Pancreas (tissue), 10 donors: Measurements from ENCODE around the gene SCYGR1. TPM values are rescaled to one million over a fixed set of nuclear protein-coding genes. Genes with fewer than 3 reads are reported as not detected.

Experiments used
- ATAC-seq, 4 donors: fragments of 200-7000 bp; cut with Tn5 transposase; one replicate each; pipeline versions ENCODE4 v1.8.0 to v1.9.1; 2020; ENCODE audit warnings: mild to moderate bottlenecking in 4 of 4, moderate library complexity in 4 of 4
- DNase-seq, 6 donors: peaks; one replicate each; pipeline ENCODE4 v3.0.0-alpha.2; 2020
- FAIRE-seq: peaks from 2 replicates; lab custom pipeline; 2012; peaks lifted over from hg19 to GRCh38; lab: Jason Lieb, UNC
- H3K27ac ChIP-seq, 4 donors: fragments of 200-600 bp; sonication (generic); 1 replicate in 3 of 4; 2 replicates in 1 of 4; pipeline versions ENCODE4 v1.5.0 to v1.8.0; 2020
- H3K27me3 ChIP-seq, 4 donors: fragments of 200-600 bp; one replicate each; pipeline ENCODE4 v1.8.0; 2021
- H3K36me3 ChIP-seq, 3 donors: fragments of 200-600 bp; sonication (generic) in 1 of 3; one replicate each; pipeline versions ENCODE4 v1.5.0 to v1.8.0; 2020 to 2021
- H3K4me1 ChIP-seq, 3 donors: fragments of 200-600 bp; one replicate each; pipeline ENCODE4 v1.8.0; 2021
- H3K4me3 ChIP-seq, 4 donors: fragments of 200-600 bp; sonication (generic) in 2 of 4; one replicate each; pipeline versions ENCODE4 v1.5.0 to v1.8.0; 2020 to 2021
- H3K9me3 ChIP-seq, 4 donors: fragments of 200-600 bp; one replicate each; pipeline ENCODE4 v1.8.0; 2021
- CTCF ChIP-seq, 4 donors: fragments of 200-600 bp; sonication (generic) in 3 of 4; IDR thresholded peaks; one replicate each; pipeline versions ENCODE4 v1.5.0 to v1.8.0; 2021; ENCODE audit warnings: antibody characterized with exemption in 4 of 4
- WGBS, 2 donors: extraction: QIAGEN DNeasy Blood & Tissue Kit; methylation state at CpG; one replicate each; pipeline ENCODE4 v1.1.7; 2013; 5-methylcytosine and 5-hydroxymethylcytosine counted together
- intact Hi-C, 3 donors: fragments of 100-400 bp; cut with DNase I; formaldehyde crosslinking; loops; one replicate each; pipeline versions ENCODE4 v1.11.1 to v1.14.2; 2022
- polyA plus RNA-seq, 2 donors: library from polyadenylated mRNA; stranded (reverse); fragments of 200-250 nt; gene quantifications; one replicate each; pipeline ENCODE4 v1.2.3, GENCODE V29; 2013
- total RNA-seq, 6 donors: library from RNA; stranded (reverse); fragmentation: NEBNext Ultra II Directional in 4 of 6; extraction: Animal tissue kit (Norgen Biotek cat#: 25700) in 4 of 6; gene quantifications; one replicate each; pipeline versions ENCODE4 v1.2.1 to v1.2.4, GENCODE V29; 2021 to 2023
- donor health status: healthy with polysubstance abuse.
- donor health status: DM: no; HTN: no; CAD: no; lungs with moderate emphysema.
- donor health status: DM: no; HTN: no; CAD: no.
- donor health status: control.
- donor health status: control.
- donor health status: Bipolar disorder and iron deficiency.
- donor health status: DM: yes; HTN: yes; CAD: no.
- donor health status: DM: no; HTN: no; CAD: no.
- donor health status: DM: no; HTN: no; CAD: no.
- donor health status: DM: yes; HTN: yes; CAD: no.

The SCYGR1 gene
- total and polyA plus RNA-seq, 8 donors = not detected

- no peak for FAIRE-seq
- DNase-seq = no peak
- WGBS, 2 donors = 70 to 80% methylated on average over 4 of the region's 4 CpGs
- Histone ChIP-seq H3K27ac (no peak within 1 kb of the TSS), H3K27me3 (no peaks in the 10 kb centered on the region), H3K4me1 (no peaks in the 10 kb centered on the region), H3K9me3 (no peaks in the 10 kb centered on the region), H3K4me3 (no peak within 1 kb of the TSS), H3K36me3 (no peaks in the 10 kb centered on the region)
- no peak for ATAC-seq
- intact Hi-C loops = no loop called here
- TF ChIP-seq CTCF (IDR thresholded peaks at IDR 0.05) = no peak
These were observed 8.7 kb downstream of the SCYGR1 start, which contains the start of gene TM4SF20 for GRCh38 chr2:227379095-227379494. TM4SF20 (minus strand) TSS chr2:227379306; CDS start chr2:227379268, 38 bp downstream.

GRCh38 chr2:227378371-227378782 is 9.4 kb downstream of the SCYGR1 start:
- no peak overlapping the region for H3K4me3 ChIP-seq

DNA sequence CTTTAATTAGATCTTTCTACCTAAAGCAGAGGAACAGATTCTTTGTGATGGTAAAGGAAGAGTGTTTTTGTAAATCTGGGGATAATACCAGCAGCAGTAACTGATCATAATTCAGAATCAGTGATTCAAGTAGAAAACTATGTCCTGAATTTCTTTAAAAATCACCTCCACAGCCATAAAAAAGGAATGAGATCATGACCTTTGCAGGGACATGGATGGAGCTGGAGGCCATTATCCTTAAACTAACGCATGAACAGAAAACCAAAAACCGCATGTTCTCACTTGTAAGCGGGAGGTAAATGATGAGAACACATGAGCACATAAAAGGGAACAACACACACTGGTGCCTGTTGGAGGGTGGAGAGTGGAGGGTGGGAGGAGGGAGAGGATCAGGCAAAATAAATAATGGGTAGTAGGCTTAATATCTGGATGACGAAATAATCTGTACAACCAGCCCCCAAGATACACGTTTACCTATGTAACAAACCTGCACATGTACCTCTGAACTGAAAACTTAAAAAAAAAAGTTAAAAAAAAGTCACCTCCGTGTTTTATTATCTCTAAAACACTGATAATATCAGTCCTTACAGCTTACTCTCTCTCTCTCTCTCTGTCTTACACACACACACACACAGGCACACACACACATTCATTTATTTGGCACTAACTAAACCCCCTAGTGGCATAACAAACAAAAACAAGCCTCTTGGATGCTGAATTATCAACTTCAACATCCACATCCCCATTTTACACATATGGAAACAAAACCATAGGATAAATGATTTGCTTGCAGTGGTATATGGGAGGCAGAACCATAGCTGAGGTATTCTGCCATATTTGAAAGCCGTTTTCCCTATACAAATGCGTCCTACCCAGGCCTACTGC is 10.0 kb downstream of the SCYGR1 start:
- no peak overlapping the region for H3K4me3 ChIP-seq
- DNase-seq = no peak
- 69 to 73% methylated on average over 8 of the region's 8 CpGs for WGBS, 2 donors
- H3K4me1 ChIP-seq = no peaks in the 10 kb centered on the region
- H3K9me3 ChIP-seq = no peaks in the 10 kb centered on the region
- H3K27ac ChIP-seq = no peak overlapping the region
- no peak for FAIRE-seq
- H3K27me3 ChIP-seq = no peaks in the 10 kb centered on the region
- intact Hi-C loops = no loop called here
- ATAC-seq = no peak
- no peak for TF ChIP-seq CTCF (IDR thresholded peaks at IDR 0.05)
- H3K36me3 ChIP-seq = no peaks in the 10 kb centered on the region

More at GRCh38 chr2:227378371-227378782, 9.4 kb downstream of the SCYGR1 start:
- no peak overlapping the region for H3K27ac ChIP-seq
- intact Hi-C loops = no loop called here
- H3K9me3 ChIP-seq = no peaks in the 10 kb centered on the region
- DNase-seq (no peak), FAIRE-seq (no peak), ATAC-seq (no peak)
- H3K27me3 ChIP-seq = no peaks in the 10 kb centered on the region
- no peak for TF ChIP-seq CTCF (IDR thresholded peaks at IDR 0.05)
- no peaks in the 10 kb centered on the region for H3K4me1 ChIP-seq
- H3K36me3 ChIP-seq = no peaks in the 10 kb centered on the region
- WGBS, 2 donors = 64 to 78% methylated on average over 4 of the region's 4 CpGs

DNA sequence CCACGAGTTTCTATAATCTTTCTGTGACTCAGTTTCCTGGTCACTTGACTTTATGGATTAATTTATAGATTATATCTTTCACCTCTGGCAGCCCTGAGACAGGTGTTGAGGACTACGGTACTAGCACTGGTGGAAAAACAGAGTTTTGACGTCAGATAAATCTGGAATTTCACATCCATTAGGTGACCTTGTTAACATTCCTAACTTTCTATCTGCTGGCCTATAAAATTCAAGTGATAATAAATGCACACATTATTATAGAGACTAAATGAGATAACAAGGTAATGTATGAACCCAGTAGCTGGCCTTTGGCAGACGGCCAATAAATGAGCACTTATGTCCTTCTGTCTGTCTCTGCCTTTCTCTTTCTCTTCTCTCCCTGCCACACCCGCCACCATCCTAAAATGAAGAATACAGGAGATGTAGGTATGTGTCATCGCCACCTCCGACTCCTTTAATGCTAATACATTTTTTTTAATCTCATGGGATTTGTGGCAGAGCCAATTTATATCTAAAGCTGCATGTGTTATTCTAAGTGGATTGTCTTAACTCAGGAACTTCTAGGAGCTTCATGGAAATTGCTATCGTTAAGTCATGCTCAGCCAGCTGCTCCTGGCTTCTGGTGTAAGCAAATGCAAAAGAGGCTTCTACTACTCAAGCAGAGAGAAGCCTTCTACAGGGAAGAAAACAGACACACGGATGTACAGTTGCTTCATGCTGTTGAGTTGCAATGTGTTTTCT is 10.9 kb downstream of the SCYGR1 start:
- FAIRE-seq = no peak

More for the DNA sequence above, 10.9 kb downstream of the SCYGR1 start:
- no peaks in the 10 kb centered on the region for H3K27me3 ChIP-seq
- intact Hi-C loops = no loop called here
- no peak for DNase-seq
- H3K4me3 ChIP-seq = no peak overlapping the region
- ATAC-seq = no peak
- no peak overlapping the region for H3K27ac ChIP-seq
- 53 to 59% methylated on average over 9 of the region's 9 CpGs for WGBS, 2 donors
- TF ChIP-seq CTCF (IDR thresholded peaks at IDR 0.05) = no peak
- no peaks in the 10 kb centered on the region for H3K36me3 ChIP-seq
- no peaks in the 10 kb centered on the region for H3K9me3 ChIP-seq
- no peaks in the 10 kb centered on the region for H3K4me1 ChIP-seq
